Heart left ventricle (tissue), 13 donors: Measurements from ENCODE around the gene HLCS.

Experiments
- POLR2A ChIP-seq, 2 donors: fragments of 450-650 bp; IDR thresholded peaks; one replicate each; pipeline ENCODE4 v1.6.1; 2017; ENCODE audit warnings: antibody characterized with exemption in 2 of 2, mild to moderate bottlenecking in 2 of 2, moderate library complexity in 2 of 2
- TF ChIP-seq, protein P1 (sequence below), 12 donors: fragments of 200-600 bp; sonication (generic) in 4 of 12; IDR thresholded peaks; one replicate each; pipeline versions ENCODE4 v1.5.0 to v1.8.0; 2018 to 2022; ENCODE audit warnings: antibody characterized with exemption in 12 of 12, mild to moderate bottlenecking in 5 of 12
- donor health status: ischemic (EF 13 %, LVEDD 7.1; RV severe dilation, severe dysfunction).
- donor health status: DM: no; HTN: yes; CAD: no.
- donor health status: DM: no; HTN: no; CAD: no.
- donor health status: ischemic (EF 25% LVEDD 6.9; RV normal size, moderate dysfunction).
- donor health status: ischemic (EF 25% LVEDD 5.7; RV mildly dilated, moderate dysfunction).
- donor health status: ischemic (EF 35%, LVEDD 5.7; RV mildly dilated, moderate dysfunction).
- donor health status: nonischemic (EF 11% LVEDD 7.7; RV severe dilation, severe dysfunction).
- donor health status: DM: yes; HTN: yes; CAD: no.
- donor health status: PGD.
- donor health status: ischemic (EF 29% LVEDD 5.4; RV normal size, mild dysfunction).
- donor health status: nonischemic (EF 23%, LVEDD 6.1; RV moderate dilation, normal function).

DNA sequence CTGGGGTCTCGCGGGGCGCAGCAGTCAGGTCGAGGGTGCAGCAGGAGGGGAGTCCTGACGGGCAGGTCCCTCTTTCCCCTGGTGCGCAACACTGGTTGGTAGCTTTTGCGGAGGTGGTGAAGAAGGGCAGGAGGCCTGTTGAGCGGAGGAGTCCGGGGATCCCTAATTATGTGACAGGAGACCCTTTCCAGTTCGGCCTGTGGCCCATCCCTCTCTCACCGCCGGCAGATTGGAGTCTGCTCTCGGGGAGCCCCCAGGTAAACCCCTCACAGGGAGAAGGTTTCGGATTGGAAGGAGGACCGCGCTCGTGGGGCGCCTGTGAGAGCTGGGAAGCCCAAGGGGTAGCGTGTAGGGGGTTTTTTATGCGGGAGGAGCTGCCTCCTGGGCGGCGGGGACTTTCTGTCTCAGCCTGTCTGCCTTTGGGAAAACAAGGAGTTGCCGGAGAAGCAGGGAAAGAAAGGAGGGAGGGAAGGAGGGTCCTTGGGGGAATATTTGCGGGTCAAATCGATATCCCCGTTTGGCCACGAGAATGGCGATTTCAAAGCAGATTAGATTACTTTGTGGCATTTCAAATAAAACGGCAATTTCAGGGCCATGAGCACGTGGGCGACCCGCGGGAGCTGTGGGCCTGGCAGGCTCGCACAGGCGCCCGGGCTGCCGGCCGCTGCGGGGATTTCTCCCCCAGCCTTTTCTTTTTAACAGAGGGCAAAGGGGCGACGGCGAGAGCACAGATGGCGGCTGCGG is 258.0 kb downstream of the HLCS start:
- TF ChIP-seq, protein P1, sequence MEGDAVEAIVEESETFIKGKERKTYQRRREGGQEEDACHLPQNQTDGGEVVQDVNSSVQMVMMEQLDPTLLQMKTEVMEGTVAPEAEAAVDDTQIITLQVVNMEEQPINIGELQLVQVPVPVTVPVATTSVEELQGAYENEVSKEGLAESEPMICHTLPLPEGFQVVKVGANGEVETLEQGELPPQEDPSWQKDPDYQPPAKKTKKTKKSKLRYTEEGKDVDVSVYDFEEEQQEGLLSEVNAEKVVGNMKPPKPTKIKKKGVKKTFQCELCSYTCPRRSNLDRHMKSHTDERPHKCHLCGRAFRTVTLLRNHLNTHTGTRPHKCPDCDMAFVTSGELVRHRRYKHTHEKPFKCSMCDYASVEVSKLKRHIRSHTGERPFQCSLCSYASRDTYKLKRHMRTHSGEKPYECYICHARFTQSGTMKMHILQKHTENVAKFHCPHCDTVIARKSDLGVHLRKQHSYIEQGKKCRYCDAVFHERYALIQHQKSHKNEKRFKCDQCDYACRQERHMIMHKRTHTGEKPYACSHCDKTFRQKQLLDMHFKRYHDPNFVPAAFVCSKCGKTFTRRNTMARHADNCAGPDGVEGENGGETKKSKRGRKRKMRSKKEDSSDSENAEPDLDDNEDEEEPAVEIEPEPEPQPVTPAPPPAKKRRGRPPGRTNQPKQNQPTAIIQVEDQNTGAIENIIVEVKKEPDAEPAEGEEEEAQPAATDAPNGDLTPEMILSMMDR (IDR thresholded peaks at IDR 0.05) = no peak
- TF ChIP-seq POLR2A (IDR thresholded peaks at IDR 0.05) = no peak
